ENCODE data around the gene ANAPC16. TPM values are rescaled to one million over a fixed set of nuclear protein-coding genes. Genes with fewer than 3 reads are reported as not detected.
"Not testable (repeated sequence)": the region's sequence is repeated elsewhere in the genome, so short reads cannot be mapped to it uniquely, and the experiment has no call there.

ANAPC16 gene
- total RNA-seq, 1 donor from 2014 or later: 59.8 TPM

DNA sequence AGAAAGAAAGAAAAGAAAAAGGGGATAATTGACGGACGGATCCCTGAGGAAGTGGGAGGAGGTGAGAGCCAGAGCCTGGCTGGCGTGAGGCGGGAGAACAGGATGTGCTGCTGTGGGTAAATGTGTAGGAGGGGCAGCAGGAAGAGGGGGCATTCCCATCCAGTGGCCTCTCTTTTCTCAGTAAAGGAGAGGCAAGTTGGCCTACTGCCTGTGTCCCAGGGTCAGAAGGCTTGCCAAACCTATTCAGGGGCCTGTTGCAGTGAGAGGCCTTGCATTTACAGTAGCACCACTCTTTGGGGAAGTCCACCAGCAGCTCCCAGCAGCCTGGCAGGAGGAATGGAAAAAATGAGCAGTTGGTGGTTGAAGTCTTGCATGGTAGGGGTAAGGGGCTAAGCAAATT lies 26.9 kb downstream of the ANAPC16 start:
- peak; percentile 33 for DNase-seq (ENCODE audit: low read depth, low spot score)

DNA sequence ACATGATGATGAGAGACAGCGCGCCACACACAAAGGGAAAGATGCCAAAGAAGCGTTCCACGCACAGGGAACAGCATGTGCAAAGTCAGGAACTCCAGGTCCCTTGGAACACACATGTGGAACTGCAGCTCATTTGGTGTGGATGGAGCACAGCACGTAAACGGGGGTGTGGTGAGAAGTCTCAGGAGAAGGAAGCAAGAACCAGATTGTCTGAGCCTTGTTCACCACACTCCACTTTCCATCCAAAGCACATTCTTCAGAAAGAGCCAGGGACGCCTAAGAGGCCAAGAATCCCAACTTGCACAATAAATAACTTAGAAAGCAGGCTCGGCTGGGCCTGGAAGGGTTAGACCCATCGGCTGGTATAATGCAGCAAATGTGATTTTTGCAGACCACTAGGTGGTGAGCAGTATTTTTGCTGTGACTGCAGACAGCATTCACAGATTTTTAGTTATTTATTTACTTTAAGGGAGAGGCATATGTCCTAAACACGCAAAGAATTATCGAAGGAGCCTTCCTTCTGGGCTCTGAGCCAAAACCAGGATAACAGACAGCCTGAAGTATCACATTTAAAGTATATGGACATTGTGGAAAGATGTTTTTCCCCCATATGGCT lies 28.1 kb downstream of the ANAPC16 start:
- no peak for DNase-seq (ENCODE audit: low read depth, low spot score)

DNA sequence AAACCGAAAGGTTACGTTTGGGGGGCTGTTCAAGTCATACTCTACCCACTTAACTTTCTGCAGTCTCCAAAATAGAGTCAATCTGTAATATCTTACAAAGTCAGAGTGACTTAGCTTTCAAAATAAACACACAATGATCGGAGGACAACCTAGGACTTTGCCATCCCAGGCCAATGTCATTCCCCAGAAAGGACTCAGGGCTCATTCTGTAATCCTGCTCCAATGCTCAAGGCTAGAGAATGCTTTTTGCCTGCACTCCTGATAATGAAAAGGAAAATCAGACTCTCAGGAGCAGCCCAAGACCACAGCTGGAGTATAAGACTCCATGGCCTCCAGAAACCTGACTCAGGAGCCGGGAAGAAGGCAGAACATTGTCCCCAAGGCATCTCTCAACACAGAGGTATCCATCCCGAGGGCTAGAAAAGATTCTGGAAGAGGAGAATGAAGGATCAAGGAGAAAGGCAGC lies 28.8 kb downstream of the ANAPC16 start:
- no peak for DNase-seq (ENCODE audit: low read depth, low spot score)

DNA sequence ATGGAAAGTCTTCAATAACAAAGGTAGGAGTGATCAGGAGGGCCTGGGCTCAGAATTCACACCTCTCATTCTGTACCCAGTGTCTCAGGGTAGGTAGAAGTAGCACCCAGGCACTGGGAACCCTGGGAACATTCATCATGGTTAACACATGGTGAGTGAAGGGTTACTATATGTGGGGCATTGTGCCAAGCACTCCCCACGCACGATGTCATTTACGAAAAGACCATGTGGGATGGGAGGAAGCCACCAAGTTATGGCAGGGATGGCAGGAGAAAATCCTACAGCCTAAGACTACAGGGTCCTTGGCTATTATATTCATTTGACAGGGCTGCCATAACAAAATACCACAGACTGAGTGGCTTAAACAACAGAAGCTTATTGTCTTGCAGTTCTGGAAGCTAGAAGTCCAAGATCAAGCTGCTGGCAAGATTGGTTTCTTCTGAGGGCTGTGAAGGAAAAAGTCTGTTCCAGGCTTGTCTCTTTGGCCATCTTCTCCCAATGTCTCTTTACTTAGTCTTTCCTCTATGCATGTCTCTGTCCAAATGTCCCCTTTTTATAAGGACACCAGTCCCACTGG lies 30.2 kb downstream of the ANAPC16 start:
- DNase-seq (ENCODE audit: low read depth, low spot score): no peak

DNA sequence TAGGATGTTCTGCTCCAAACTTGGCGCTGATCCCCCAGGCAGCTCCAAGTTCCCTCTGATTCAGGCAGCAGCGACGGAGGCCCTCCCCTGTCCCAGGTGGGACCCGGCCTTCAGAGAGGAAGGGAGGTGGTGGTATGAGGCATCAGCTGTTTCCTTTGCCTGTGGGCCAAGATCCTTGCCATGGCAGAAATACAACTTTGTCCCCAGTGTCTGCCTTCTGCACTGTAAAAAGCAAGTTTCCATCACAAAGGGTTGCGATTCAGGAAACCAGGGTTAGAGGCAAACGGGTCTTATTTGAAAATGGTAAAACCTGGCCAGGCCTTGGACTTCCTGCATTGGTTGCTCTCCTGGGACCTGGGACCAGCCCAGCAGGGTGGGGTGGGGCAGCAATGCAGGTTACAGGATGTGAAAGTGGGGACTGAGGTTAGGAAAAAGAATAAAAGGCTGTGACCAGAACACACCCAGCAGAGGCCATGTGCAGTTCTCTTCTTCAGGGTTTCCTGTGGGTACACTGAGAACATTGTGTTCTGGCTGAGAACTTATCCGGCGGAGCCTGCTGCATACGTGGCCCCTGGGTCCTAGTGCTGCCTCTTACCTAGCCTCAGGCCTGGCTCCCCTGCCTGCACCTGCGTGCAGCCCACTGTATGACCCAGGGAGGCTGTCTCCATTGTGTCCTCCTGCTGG lies 32.8 kb downstream of the ANAPC16 start:
- peak; percentile 68 for DNase-seq (ENCODE audit: low read depth, low spot score)

DNA sequence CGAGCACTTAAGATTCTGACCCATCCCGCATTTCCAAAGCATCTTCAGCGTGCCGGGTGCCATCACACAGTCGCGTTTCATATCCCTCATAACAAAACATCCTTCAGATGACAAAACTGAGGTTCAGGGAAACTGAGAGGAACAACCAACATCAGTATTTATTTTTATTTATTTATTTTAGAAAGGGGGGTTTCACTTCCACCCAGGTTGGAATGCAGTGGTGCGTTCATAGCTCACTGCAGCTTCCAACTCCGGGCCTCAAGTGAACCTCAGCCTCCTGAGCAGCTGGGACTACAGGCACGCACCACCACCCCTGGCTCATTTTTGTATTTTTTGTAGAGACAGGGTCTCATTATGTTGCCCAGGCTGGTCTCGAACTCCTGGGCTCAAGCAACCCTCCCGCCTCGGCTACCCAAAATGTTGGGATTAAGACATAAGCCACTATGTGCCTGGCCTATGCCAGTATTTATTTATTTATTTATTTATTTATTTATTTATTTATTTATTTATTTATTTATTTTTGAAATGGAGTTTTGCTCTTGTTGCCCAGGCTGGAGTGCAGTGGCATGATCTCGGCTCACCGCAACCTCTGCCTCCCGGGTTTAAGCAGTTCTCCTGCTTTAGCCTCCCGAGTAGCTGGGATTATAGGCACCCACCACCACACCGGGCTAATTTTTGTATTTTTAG lies 33.5 kb downstream of the ANAPC16 start:
- not testable (repeated sequence) for DNase-seq (ENCODE audit: low read depth, low spot score)

DNA sequence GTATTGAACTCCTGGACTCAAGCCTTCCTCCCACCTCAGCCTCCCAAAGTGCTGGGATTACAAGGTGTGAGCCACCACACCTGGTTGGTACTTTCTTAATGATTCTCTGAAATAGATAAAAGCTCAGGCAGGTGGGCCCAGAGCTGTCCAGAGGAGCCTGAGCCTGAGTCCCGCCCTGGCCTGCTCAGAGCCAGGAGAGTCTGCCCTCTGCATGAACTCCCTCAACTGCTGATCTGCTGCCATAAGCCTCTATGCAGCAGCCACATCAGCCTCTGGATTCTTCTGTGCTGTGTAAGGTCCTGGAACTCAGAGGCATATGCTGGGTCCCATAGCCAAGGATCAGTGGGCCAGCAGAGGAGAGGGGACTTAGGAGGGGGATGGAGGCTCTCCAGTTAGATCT lies 34.9 kb downstream of the ANAPC16 start:
- DNase-seq (ENCODE audit: low read depth, low spot score): no peak

DNA sequence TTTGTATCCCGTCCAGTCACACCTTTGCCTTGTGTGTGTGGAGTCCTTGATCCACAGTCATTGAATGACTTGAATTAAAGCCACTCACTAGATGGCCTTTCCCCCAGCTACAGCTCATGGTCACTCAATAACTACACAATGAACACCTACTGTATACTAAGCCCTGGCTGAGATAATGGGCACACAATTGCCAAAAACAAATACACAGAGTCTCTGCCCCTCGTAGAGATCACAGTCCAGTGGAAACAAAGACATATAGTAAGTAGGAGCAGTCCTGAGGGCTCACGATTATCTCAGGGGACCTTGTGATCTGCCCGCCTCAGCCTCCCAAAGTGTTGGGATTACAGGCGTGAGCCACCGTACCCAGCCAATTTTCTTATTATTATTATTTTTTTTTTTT lies 35.8 kb downstream of the ANAPC16 start:
- DNase-seq (ENCODE audit: low read depth, low spot score): no peak

DNA sequence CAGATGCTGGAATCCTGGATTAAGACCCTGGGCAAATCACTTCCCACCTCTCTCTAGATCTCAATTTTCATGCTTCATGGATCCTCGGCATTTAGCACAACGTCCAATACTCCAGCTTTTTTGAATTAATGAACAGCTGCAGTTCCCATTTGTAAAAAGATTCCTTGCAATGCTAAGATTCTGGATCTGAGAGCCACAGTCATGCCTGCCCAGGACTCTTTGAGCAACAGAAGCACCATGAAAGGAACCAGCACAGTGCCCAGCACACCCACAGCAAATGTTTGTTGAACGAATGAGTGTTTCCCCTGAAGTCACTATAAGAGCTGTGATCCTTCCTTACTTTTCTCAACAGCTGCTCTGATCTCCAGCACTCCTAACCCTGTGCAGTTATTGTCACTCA lies 37.2 kb downstream of the ANAPC16 start:
- no peak for DNase-seq (ENCODE audit: low read depth, low spot score)

DNA sequence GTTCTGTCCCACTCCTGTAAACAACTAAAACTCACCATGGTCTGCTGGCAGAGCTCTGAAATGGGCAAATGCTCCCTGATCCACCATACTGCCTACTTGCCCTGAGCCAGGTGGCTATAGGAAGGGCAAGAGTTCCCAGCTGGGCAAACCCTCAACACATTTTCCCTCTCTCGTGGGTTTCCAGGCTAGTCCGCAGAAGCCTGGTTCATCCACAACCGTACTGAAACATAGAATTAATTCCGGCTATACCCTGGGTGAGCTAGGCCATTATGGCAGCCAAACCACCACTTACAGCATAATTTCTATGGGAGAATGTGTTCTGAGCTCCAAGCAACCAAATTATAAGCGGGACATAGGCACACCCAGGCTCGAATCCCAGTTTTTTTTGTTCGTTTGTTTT lies 37.8 kb downstream of the ANAPC16 start:
- no peak for DNase-seq (ENCODE audit: low read depth, low spot score)

DNA sequence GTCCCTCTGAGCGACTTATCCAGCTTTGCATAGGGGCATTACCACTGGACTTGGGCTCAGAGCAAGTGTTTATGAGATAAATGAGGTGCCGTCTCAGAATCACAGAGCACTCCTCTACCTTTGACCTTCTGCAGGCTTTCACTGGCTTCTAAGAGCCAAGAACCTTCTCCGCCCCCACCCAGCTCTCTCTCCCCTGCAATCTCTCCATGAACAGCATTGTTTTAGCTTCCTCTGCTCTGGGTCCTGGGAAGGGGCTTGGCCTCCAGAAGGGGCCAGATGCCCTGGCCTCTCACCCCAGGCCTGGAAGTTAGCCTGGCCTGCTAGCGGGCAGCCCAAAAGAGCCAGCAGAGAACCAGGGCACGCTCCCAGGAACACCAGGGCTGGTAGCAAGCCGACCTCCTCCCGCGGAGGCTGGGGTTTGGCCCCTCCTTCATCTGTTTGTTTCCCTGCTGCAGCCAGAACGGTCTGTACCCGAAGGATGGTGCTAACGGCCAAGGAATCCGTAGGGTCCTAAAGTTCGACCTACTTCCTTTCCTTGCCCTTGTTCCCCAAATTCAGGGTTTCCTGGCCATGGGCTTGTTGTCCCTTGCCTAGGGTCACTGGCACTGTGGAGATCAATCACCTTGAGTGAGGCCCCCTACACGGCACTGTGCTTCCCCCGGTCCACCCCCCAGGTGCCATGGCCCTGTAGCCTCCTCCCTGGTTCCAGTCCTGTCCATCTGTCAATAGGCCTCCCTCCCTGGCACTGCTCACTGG lies 39.2 kb downstream of the ANAPC16 start:
- no peak for DNase-seq (ENCODE audit: low read depth, low spot score)

DNA sequence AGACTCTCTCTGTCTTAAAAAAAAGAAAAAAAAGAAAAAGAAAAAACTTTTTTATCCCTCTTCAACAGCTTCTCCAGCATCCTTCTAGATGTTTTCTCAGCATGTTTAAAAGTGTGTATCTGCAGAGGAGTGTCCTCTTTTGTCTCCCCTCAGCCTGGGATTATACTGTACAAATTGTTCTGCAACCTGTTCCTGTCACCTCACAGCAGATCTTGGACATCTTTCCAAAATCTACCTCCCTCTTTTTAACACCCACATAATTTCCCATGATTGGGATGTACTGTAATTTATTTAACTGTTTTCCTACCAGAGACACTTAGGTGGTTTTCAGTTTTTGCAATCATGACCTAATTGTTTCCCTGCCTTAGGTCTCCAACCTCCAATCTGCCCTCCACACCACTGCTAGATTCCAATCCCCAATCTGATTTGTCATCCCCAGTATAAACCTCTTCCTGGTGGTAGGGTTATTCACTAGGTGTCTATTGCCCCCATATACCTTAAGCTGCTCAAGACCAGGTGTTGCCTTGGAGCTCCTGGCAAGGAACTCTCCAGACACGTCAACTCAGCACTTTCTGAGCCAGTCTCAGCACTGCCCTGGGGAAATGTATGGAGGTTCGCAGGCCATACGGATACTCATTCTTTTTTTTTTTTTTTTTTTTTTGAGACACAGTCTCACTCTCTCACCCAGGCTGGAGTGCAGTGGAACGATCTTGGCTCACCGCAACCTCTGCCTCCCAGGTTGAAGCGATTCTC lies 40.3 kb downstream of the ANAPC16 start:
- no peak for DNase-seq (ENCODE audit: low read depth, low spot score)

DNA sequence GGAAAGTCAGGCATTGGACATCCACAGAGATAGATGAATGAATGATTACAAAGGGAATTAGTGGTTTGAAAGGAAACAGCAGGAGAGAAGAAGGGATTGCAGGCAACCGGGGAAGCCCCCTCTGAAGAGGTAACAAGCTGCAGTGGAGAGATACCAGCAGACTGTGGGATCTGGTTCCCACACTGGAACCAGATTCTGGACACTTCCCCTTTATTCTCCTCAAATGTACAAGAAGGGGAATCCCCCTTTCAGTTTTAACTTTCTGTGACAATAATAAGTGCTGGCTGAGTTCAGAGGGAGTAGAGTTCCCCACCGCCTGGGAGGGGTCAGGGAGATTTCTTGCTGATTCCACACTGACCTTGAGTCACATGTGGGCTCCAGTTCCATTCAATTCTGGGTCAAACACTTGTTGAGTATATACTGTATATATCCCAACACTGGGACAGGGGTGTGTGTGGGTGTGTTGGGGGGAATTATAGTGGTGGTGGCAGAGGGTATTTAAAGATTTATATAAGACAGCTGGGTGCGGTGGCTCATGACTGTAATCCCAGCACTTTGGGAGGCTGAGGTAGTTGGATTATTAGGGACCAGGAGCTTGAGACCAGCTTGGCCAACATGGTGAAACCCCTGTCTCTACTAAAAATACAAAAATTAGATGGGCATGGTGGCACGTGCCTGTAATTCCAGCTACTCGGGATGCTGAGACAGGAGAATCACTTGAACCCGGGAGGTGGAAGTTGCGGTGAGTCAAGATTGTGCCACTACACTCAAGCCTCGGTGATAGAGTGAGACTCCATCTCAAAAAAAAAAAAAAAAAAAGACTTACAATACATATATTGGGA lies 41.5 kb downstream of the ANAPC16 start:
- no peak for DNase-seq (ENCODE audit: low read depth, low spot score)

DNA sequence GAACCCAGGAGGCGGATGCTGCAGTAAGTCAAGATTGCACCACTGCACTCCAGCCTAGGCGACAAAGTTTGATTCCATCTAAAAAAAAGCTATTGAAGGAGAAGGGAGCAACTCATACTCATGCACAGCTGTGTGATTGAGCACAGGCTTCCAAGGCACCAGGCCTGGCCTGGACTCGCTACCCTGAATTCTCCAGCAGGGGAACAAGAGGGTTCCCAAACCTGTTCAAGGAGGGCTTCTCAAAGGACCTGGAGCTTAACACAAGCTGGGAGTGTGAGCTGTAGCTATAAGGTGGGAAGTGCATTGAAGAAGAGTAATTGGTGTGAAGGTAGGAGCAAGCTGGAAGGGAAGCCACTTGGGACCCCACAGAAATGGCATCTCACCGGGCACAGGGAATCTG lies 42.8 kb downstream of the ANAPC16 start:
- no peak for DNase-seq (ENCODE audit: low read depth, low spot score)

DNA sequence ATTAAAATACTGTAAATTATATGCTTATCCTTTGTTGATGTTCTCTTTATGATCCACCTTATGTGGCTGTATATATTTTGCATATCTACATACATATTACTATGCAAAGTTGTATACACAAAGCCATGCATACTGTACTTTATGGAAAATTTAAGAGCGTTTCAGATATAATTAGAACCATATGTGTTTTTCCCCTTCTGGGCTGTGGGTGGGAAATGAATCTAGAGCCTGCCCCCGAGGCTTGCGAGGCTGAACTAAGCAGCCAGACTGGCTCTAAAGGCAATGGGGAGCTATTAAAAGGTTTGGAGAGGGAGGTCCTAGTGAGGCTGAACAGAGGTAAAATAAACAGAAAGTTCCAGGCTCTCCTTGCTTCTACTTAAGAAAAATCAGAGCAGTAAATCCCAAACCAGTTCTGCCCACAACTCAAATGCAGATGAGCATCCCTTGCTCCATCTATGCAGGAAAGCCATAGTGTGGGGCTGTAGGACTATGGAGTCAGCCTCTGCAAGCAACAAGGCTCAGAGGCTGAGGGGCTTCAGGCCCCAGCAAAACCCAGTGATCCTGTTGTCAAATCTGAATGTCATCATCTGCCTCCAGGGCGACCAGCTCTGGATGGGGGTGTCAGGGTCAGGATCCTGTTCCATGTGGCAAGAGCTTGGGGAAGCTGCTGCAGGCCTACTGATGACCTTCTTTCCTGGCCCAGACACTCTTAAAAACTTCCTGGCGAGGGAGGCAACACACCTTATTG lies 43.9 kb downstream of the ANAPC16 start:
- DNase-seq (ENCODE audit: low read depth, low spot score): no peak

DNA sequence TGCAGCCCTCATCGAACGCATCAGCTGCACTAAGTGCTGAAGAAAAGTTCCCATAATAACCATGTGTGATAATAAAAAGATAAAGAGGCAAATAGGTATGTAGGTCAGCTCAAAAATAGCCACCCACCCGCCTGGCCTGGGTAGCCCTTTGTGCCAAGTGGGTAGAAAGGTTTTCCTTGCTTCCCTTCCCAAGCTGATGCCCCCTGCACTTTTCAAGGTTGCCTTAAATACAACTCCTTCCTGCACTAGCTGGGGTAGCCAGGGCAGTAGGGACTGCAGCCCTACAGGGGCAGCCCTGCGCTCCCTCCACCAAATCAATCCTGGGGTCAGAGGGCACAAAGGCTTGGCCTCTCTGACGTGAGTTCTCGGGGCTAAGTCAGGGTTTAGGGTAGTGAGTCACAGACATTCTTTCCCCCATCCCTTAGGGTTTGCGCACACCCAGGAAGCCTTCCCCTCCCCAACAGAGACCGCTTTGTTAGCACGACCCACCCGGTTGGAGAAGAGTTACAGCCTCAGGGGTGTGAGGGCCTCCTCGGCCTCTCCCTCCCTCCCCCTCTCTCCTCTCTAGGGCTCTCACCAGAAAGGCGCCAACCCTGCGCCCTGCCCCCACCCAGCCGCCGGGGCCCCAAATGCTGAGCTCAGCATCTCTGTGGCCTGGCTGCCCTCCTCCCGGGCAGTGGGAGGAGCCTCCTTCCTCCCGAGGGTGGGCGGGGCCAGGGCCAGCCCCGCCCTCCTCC lies 44.6 kb downstream of the ANAPC16 start:
- DNase-seq (ENCODE audit: low read depth, low spot score): no peak

DNA sequence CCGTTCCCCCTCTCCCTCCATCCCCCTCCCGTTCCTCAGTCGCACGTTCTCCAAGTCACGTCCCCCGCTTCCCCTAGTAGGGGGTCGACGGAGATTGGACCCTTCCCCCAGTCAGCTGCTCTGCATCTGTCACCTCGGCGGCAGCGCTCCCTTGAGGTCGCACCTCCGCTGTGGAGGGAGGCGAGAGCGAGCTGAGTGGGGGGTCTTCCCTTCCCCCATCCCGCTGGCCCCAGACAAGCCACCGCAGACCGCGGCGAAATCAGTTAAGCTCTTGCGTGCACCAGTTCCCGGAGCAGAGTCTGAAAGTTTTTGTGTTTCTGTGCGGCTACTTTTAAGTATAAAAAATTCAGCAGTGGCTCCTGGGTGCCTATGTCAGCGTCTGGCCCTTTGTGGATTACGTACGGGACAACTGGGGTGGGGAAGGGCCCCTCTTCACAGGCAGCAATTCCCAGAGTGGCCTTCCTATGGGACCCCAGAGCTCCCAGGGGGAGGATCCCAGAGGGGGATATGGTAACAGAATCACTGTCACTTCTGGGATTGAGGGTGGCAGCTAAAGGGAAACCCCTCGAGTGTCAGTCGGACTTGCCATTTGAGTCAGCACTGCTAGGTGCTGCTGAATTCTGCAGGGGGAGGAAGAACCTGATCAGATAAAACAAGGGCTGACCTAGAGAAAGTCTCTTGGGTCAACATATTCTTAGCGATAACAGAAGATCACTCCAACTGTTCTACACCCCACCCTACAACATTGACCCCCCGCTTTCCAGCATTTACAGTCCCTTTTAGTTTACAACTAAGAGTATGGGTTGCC lies 45.4 kb downstream of the ANAPC16 start:
- DNase-seq (ENCODE audit: low read depth, low spot score): no peak
